A549 (cell line): ENCODE measurements around the gene GTPBP1.

Source experiments
- CHD2 ChIP-seq: fragments of 150-350 bp; IDR thresholded peaks from 2 replicates; pipeline ENCODE4 v1.6.1; 2014; ENCODE audit warnings: low read length; ENCODE audit not compliant: partially characterized antibody
- CHD4 ChIP-seq: fragments of 200-600 bp; sonication (generic); IDR thresholded peaks from 2 replicates; pipeline ENCODE4 v1.6.1; 2016; ENCODE audit warnings: antibody characterized with exemption, mild to moderate bottlenecking, borderline replicate concordance
- CTCF ChIP-seq: fragments of >200 bp; sonication (Bioruptor Twin); formaldehyde crosslinking; IDR thresholded peaks from 3 replicates; pipeline ENCODE4 v1.5.1; 2016
- KDM1A ChIP-seq: fragments of 200-600 bp; sonication (generic); IDR thresholded peaks from 2 replicates; pipeline ENCODE4 v1.6.1; 2016; ENCODE audit warnings: low read depth, mild to moderate bottlenecking
- KDM5A ChIP-seq: fragments of 200-600 bp; sonication (generic); IDR thresholded peaks from 2 replicates; pipeline ENCODE4 v1.6.1; 2016; ENCODE audit warnings: antibody characterized with exemption, mild to moderate bottlenecking
- MYC ChIP-seq: IDR thresholded peaks from 2 replicates; pipeline ENCODE4 v1.6.1; 2012; ENCODE audit warnings: mild to moderate bottlenecking, inconsistent platforms, low read length, improper control_type of control experiment, borderline replicate concordance
- NR3C1 ChIP-seq: fragments of >200 bp; sonication (Bioruptor Twin); formaldehyde crosslinking; IDR thresholded peaks from 3 replicates; pipeline ENCODE4 v1.6.1; 2017
- PHF8 ChIP-seq: fragments of 200-600 bp; sonication (generic); IDR thresholded peaks from 2 replicates; pipeline ENCODE4 v1.6.1; 2016; ENCODE audit warnings: low read depth, mild to moderate bottlenecking, antibody characterized with exemption, moderate library complexity, borderline replicate concordance
- POLR2A ChIP-seq: IDR thresholded peaks from 2 replicates; pipeline ENCODE4 v1.6.1; 2012; ENCODE audit warnings: mild to moderate bottlenecking, low read length
- RAD21 ChIP-seq, 2 experiments: fragments of >200 bp in 1 of 2; sonication (Bioruptor Twin) in 1 of 2; formaldehyde crosslinking in 1 of 2; IDR thresholded peaks in 1 of 2; conservative IDR thresholded peaks in 1 of 2; 2 replicates in 1 of 2; 3 replicates in 1 of 2; pipeline ENCODE4 v1.6.1; 2012 to 2018; ENCODE audit warnings: inconsistent platforms in 1 of 2
- SREBF2 ChIP-seq: fragments of 450-650 bp; IDR thresholded peaks from 2 replicates; pipeline ENCODE4 v1.6.1; 2014; ENCODE audit warnings: mild to moderate bottlenecking, moderate library complexity

GRCh38 chr22:38717244-38717643, 11.5 kb downstream of the GTPBP1 start:
- TF ChIP-seq PHF8 = no peak
- TF ChIP-seq CTCF = no peak
- no peak for TF ChIP-seq KDM5A
- TF ChIP-seq SREBF2 = no peak
- TF ChIP-seq POLR2A = no peak
- TF ChIP-seq RAD21 (conservative IDR thresholded peaks at IDR 0.05 in 1 of 2, IDR thresholded peaks at IDR 0.05 in 1 of 2) = no peak
- no peak for TF ChIP-seq CHD2
- TF ChIP-seq CHD4 = no peak
- no peak for TF ChIP-seq NR3C1
- no peak for TF ChIP-seq MYC
- no peak for TF ChIP-seq KDM1A
